ENCODE data around the gene CCDC85C.
A peak's percentile ranks its signal among the peaks of the same experiment; 100 is the strongest.

CCDC85C gene

DNA sequence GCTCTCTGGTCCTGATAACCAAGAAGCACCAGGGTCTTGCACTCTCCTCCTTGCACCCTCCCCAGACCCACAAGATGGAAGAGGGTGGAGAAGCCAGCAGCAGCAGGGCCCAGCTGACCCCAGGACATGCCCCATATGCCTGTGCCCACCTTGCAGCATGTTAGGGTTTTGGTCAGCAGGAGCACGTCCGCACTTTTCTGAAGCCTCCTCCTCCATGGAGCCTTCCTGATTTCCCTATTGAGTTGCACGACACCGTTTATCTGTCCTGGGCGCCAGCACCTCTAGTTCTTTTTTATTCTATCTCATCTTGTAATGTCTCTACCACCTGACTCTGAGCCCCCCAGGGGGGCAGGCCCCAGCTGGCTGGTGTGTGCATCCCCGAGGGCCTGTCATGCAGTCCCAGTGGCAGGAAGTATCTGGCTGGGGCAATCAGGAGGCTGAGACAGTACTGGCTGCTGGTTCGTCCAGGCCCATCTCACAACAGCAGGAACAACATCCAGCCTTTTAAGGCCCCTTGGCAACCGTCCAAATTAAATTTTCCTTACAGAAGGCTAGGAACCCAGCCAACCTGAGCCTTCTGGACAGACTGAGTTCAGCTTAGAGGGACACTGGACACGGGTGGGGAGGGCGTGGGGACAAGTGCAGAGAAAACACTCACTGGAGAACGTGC, 39.6 kb downstream of the CCDC85C start:
- H3K4me3 ChIP-seq (ENCODE audit: low read depth, low read length): no peak overlapping the region
- TF ChIP-seq CTCF (IDR thresholded peaks at IDR 0.05; ENCODE audit: low read depth, low read length): no peak

DNA sequence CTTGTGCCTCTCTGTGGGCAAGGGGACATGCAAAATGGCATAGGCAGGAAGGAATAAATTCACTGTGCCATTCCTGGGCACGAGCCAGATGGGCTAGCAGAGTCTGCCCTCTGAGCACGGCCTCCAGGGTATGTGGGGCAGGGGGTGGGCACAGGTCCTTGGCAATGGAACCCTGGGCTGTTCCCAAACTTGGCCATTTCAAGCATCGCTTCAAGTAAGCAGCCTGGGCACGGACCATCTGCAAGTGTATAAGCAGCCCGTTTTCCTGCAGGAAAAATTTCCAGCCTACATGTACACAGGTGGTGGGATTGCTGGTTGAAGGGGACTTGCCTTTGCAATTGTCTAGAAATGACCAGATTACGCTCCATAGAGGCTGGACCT, 40.3 kb downstream of the CCDC85C start:
- no peak overlapping the region for H3K4me3 ChIP-seq (ENCODE audit: low read depth, low read length)
- TF ChIP-seq CTCF (IDR thresholded peaks at IDR 0.05; ENCODE audit: low read depth, low read length): no peak

DNA sequence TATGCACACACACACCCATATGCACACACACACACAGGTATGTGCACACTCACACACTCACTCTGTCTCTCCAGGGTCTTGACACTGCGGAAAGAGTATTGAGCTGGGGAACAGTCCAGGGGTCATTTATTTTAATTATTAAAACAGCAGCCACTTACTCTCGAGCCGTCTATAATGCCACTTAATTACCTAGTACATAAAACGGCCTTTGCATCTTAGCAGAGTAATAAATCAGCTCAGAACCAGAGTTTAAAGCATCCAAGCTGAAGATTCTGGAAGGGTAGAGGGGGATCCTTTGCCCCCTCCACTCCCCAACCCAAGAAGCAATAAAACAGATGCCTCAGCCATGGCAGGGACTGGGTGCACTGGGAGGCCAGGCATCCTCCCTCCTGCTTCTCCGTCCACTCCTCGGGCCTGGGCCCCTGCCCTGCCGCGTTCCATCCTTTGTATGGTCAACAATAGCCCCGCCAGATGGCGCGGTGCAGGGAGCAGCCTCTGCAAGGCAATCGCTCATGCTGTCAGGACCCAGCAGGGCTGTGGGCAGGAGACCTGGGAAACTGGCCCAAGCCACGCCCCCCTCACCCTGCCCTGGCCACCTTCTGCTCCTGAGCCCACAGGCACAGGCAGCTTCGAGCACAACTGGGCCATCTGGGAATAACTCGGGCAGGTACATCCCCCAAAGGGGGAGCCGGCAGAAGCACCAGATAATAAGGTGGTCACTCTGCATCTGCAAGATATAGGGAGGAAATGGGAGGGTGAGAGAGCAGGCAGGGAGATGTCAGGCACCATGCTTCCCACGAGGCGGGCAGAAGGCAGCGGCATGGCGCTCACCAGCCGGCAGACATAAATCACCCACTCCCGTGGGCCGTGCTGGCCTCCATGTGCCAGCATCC, 40.9 kb downstream of the CCDC85C start:
- H3K4me3 ChIP-seq (ENCODE audit: low read depth, low read length): no peak overlapping the region
- peak; percentile 22; the same call in 1 of the 2 replicates for TF ChIP-seq CTCF (IDR thresholded peaks at IDR 0.05; ENCODE audit: low read depth, low read length)

- H3K4me3 ChIP-seq (ENCODE audit: low read depth, low read length): no peak overlapping the region
- TF ChIP-seq CTCF (IDR thresholded peaks at IDR 0.05; ENCODE audit: low read depth, low read length): no peak
Observed at GRCh38 chr14:99561864-99562263, 42.1 kb downstream of the CCDC85C start.

DNA sequence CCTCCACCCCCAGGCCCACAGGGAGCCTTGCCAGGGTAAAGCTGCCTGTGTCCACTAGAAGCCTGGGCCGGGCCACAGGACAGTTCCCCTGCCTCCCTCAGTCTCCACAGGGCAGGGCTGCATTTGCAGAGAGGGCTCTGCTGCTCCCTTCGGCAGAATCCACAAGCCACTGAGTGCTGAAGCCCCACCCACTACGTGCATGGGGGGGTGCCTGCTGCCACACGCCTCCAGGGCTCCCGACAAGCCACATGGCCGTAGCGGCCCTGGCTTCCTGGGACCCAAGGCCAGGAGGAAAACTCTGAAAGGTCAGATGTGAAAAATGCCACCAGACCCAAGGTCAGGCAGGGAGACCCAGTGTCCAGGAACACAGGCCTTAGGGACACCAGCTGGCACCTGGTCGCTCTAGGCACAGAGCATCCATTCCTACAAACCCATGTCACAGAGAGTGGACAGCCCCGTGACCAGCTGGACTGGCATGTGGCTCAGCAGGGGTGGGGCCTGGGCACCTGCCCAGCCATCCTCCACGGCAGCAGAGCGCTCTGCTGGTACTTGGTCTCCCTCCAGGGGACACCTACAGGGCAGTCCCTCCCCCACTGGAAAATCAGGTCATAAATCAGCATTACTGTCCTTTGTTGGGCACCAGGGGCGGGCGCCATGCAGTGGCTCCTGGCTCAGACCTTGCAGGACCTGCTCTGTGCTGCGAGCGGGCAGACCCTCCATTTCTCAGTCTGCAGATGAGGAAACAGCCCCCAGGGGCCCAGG, 42.9 kb downstream of the CCDC85C start:
- H3K4me3 ChIP-seq (ENCODE audit: low read depth, low read length): no peak overlapping the region
- TF ChIP-seq CTCF (IDR thresholded peaks at IDR 0.05; ENCODE audit: low read depth, low read length): no peak

- TF ChIP-seq CTCF (IDR thresholded peaks at IDR 0.05; ENCODE audit: low read depth, low read length): no peak
- no peak overlapping the region for H3K4me3 ChIP-seq (ENCODE audit: low read depth, low read length)
Observed at GRCh38 chr14:99560403-99560802, 43.6 kb downstream of the CCDC85C start.
